Stimulated activated CD4-positive, alpha-beta T cell treated with anti-CD3 and anti-CD28 coated beads, Interleukin-2, amount 100 ng/mL, for 48 hours (primary cell): ENCODE data around the gene ZNF780A.
"Not testable (repeated sequence)": the region's sequence is repeated elsewhere in the genome, so short reads cannot be mapped to it uniquely, and the experiment has no call there.

Experiments
- DNase-seq, 2 donors: peaks; one replicate each; pipeline ENCODE4 v3.0.0-alpha.2; 2020

Gene ZNF780A

GRCh38 chr19:40081411-40081810 lies 9.3 kb downstream of the ZNF780A start:
- no peak for DNase-seq

GRCh38 chr19:40080289-40080688 lies 10.5 kb downstream of the ZNF780A start:
- no peak for DNase-seq

GRCh38 chr19:40078377-40078776 lies 12.4 kb downstream of the ZNF780A start:
- no peak for DNase-seq

- no peak for DNase-seq
These were observed 20.7 kb downstream of the ZNF780A start for GRCh38 chr19:40070058-40070457.

GRCh38 chr19:40059624-40060023 lies 31.1 kb downstream of the ZNF780A start:
- DNase-seq = no peak

- DNase-seq = no peak
These were observed 33.6 kb downstream of the ZNF780A start for GRCh38 chr19:40057166-40057565.

- DNase-seq = no peak
These were observed 34.2 kb downstream of the ZNF780A start for GRCh38 chr19:40056505-40056904.

- peak; percentile 54 to 59 for DNase-seq
These were observed 34.8 kb downstream of the ZNF780A start, which contains the start of gene ZNF780B for GRCh38 chr19:40055832-40056504. ZNF780B (minus strand) TSS chr19:40056231; CDS start chr19:40050332, 5,899 bp downstream.

GRCh38 chr19:40055049-40055448 lies 35.7 kb downstream of the ZNF780A start:
- no peak for DNase-seq

- no peak for DNase-seq
These were observed 36.1 kb downstream of the ZNF780A start for GRCh38 chr19:40054632-40055031.

- DNase-seq = no peak
These were observed 37.3 kb downstream of the ZNF780A start for GRCh38 chr19:40053491-40053890.

GRCh38 chr19:40041718-40042117 lies 49.0 kb downstream of the ZNF780A start:
- not testable (repeated sequence) for DNase-seq

- DNase-seq = not testable (repeated sequence)
These were observed 52.7 kb downstream of the ZNF780A start for GRCh38 chr19:40038047-40038446.

GRCh38 chr19:40035996-40036395 lies 54.7 kb downstream of the ZNF780A start:
- DNase-seq = no peak

- DNase-seq = no peak
These were observed 56.7 kb downstream of the ZNF780A start for GRCh38 chr19:40033989-40034560.

GRCh38 chr19:40026597-40026970 lies 64.2 kb downstream of the ZNF780A start:
- DNase-seq = no peak

GRCh38 chr19:40025938-40026596 lies 64.7 kb downstream of the ZNF780A start:
- no peak for DNase-seq

- no peak for DNase-seq
These were observed 66.8 kb downstream of the ZNF780A start for GRCh38 chr19:40023969-40024368.
